Right forelimb (tissue), 1 donor: ENCODE results near the gene DDX51.
A peak's percentile ranks its signal among the peaks of the same experiment; 100 is the strongest.
"Not testable (repeated sequence)": the region's sequence is repeated elsewhere in the genome, so short reads cannot be mapped to it uniquely, and the experiment has no call there.

ENCODE experiments used
- DNase-seq: peaks from one replicate; pipeline ENCODE4 v3.0.0-alpha.2; 2018

DDX51 gene

DNA sequence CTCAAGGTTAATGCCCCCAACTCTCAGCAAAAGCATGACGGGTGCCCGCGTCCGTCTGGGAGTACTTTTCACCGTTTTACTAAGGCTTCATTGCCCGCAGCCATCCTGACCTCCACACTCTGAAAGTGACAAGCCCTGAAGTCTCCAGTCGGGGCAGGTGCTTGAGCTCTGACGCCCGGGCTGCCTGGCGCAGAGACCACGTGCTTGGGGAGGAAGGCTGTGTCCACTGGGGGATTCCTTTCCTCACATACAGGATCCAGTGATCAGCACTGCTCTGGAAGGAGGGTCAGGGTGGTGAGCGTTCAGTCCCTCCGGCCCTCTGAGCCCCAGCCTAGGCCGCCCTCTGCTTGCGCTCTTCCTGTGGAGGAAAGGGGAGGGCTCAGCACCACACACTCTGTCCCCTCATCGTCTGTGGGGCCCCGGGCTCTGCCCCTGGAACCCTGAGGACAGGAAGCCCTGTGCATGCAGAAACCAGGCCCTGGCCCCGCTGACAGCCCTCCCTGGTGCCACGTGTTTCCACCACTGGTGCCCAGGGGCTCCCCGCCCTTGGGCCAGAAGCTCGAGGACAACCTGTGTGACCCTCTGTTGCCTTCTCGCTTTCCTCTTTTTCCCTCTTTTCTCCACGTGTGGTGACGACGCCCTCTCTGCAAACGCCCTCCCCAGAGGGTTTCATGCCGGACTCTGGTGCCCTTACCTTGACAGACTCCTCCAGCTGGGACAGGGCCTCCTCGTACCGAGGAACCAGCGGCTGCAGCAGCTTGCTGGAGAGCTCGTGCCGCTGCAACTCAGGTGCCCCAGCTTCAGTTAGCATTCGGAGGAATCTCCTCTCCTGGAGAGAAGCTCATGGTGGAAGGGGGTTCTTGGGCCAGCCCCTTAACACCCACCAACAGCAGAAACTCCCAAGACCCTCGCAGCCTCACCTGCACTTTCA lies 4.9 kb downstream of the DDX51 start:
- DNase-seq, result no peak

DNA sequence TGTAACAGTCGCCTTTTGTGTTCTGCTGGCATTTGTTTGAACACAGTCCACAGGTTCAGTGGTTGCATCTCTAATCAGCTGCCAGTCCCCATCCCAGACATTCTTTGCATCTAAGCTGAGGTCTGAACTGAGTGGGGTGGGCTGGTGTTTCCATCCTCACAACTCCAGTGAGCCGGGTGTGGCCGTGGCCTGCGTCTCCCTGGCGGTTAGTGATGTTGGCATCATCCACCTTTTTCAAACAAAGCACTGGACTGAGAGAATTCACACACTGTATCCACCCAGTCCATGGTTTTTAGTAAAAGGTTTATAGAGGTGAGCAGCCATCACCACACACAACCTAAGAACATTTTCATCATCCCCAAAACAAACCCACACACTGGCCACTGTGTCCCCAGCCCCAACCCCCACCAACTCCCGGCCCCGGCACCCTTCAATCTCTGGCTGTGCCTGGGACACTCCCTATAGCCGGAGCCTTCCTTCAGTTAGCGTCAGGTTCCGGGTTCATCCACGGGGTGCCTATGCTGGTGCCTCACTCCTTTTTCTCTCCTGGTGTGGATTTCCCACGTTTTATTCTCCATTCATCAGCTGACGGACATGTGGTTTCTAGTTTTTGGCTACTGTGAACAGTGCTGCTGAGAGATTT lies 6.5 kb downstream of the DDX51 start:
- DNase-seq, result no peak

DNA sequence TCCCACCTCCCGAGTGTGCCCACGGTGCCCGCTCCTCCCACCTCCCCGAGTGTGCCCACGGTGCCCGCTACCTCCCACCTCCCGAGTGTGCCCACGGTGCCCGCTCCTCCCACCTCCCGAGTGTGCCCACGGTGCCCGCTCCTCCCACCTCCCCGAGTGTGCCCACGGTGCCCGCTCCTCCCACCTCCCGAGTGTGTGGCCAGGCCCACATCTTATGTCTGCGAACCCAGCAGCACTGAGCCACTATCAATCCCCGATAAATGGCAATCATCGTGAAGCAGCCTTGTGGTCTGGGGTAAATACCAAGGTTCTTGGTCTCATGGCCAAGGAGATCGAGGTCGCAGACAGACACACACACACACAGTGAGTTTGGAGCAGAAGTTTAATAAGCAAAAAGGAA lies 7.9 kb downstream of the DDX51 start:
- not testable (repeated sequence) for DNase-seq

GRCh38 chr12:132134653-132135183 lies 9.4 kb downstream of the DDX51 start:
- not testable (repeated sequence) for DNase-seq

- no peak for DNase-seq
Measured at GRCh38 chr12:132133952-132134652, 10.0 kb downstream of the DDX51 start.

DNA sequence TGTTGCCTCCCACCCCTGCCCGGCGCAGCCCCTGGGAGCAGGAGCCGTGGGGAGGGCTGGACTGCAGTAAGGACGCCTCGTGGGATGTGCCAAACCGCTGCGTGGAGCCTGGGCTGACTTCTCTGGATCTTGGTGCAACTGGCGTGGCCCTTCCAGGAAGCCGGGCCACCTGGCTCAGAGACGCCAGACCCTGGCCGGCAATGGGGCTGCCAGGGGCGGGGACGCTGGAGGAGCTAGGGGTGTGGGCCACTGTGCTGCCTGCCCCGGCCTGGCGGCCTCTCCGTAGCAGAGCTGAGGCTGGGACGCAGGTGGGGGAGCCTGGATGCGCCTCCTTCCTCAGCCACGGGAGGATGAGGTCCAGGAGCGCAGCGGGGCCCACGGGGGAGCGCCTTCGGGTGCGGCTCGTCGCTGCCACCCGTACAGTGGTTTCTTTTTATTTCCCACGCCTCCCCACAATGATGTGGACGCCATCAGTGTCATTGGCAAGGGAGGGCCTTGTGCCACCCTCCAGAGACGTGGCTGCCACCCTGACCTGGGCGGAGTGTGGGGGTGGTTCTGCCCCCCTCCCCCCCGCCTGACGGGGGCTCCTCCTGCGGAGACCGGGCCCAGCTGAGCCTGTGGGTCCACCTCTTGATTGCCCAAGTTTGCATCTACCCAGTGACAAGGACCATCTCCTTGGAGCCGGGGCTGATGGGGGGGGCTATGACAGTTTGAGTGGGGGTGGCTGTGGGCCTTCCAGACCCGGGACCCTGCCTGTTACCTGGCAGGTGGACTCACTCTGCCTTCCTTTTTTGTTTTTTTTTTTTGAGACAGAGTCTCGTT lies 11.3 kb downstream of the DDX51 start:
- DNase-seq, result no peak

DNA sequence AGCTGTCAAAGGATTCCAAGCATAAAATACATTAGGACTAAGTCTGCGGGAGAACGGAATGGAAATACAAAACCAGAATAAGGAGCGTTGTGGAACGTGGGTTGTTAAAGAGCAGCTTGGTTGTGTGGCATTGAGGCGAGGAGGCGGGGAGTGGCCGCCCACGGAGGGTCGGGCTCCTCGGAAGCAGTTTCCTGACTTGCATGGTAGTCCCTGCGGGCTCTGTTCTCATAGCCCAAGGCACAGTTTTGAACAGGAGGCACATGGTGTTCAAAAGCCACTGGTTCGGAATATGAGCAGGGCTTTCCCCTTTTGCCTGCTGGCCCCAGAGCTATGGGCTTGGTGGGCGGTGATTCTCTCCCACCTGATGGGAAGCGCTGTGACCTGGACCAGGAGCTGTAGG lies 12.2 kb downstream of the DDX51 start:
- DNase-seq, result peak; percentile 35

DNA sequence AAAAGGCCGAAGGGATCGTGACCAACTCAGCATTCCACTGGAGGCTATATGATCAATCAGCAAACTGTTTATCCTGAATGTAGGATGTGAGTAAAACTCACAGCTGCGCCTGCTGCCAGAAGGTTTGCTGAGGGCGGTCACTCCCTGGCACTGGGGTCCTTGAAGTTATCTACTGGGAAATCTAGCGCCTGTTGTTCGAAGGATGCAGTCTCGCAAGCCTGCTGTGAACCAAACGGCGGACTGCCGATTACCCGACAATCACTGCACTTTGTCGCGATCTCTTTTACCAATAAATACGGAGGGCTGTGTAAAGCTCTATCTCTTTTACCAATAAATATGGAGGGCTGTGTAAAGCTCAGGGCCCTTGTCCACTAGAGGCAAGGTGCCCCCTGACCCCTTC lies 12.9 kb downstream of the DDX51 start:
- DNase-seq, result no peak

DNA sequence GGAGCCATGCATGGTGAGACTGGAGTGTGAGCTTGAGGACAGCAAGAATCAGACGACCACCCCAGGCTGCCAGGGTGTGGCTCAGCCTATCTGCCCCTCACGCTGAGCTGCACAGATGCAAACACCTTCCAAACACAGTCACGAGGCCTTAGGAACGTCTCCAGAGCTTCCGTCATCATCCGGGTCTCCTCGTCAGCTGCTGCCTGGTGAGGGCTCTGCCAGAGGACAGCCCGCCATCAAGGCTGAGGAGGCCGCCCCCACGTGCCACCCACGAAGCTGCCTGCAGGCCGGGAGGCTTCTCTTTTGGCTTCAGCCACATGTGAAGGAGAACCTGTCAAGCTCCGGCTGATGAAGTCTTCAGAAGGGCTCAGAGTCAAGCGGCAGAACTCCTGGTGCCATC lies 13.4 kb downstream of the DDX51 start:
- no peak for DNase-seq

GRCh38 chr12:132129007-132129406 lies 15.1 kb downstream of the DDX51 start:
- no peak for DNase-seq

- no peak for DNase-seq
Measured at GRCh38 chr12:132127041-132127440, 17.1 kb downstream of the DDX51 start.

DNA sequence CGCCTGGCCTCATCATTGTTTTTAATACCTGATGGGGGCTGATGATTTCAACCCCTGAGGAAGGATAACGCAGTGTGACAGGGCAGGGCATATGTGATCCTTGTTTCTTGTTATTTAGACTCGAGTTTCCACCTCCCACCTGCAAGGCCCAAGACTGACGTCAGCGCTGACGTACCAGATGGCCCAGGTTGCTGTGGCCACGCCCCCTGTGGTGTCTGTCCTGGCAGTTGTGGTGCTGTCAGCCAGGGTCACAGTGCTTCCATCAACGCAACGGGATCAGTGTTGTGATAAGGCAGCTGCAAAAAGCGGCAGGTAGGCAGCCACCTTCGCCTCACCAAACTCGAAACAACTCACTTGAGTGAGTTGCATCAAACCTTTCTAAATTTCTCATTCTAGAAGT lies 18.4 kb downstream of the DDX51 start:
- DNase-seq, result no peak

- no peak for DNase-seq
Measured at GRCh38 chr12:132124766-132125425, 19.2 kb downstream of the DDX51 start.

DNA sequence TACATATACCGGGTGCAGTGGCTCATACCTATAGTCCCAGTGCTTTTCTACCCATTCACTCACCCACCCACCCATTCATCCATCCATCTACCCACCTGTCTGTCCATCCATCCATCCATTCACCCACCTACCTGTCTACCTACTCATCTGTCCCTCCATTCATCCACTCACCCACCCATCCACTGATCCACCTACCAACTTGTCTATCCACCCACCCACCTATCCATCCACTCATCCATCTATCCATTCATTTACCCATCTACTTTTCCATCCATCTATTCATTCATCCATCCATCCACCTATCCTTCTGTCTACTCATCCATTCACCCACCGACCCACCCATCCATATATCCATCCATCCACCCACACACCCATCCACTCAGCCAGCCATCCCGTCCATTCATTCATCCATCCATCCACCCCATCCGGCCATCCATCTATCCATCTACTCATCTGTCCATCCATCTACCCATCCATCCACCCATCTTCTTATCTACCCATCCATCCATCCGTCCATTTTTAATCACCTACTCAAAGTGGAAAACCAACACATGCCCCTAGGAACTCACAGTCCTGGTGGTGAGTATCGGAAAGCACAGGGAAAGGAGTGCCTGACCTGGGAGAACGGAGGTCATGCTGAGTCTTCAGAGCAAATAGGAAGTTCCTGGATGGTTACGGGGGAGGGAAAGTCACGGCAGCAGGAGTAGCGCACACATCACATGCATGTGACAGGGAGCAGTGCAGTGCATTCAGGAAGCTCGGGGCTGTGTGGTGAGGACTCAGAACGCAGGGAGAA lies 20.0 kb downstream of the DDX51 start:
- DNase-seq, result no peak

DNA sequence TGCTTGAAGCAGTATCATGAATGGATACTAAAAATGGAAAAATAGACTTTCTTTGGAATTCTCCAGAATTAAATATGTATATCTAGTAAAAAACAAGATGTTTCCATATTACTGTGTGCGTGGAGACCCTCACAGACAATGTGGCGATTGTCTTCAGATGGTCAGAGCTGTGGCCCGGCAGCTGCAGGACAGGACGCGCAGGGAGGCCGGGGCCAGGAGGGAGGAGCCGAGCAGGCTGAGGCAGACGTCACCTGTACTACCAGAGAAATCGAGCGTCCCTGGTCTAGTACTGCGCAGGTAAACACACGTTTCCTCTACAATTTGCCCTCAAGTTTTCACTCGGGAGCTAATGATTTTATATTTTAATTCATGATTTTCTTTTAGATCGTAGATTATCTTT lies 22.8 kb downstream of the DDX51 start:
- DNase-seq, result no peak

GRCh38 chr12:132118876-132119275 lies 25.2 kb downstream of the DDX51 start:
- no peak for DNase-seq

DNA sequence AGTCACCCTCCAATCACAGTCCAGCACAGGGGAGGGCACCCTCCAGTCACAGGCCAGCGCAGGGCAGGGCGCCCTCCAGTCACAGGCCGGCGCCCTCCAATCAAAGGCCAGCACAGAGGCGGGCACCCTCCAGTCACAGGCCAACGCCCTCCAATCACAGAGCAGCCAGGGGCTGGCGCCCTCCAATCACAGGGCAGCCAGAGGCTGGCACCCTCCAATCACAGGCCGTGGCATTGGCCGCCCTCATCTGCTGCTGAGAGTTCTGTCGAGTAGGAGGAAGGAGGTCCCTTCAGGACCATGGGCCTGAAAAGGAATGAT lies 26.6 kb downstream of the DDX51 start:
- no peak for DNase-seq

DNA sequence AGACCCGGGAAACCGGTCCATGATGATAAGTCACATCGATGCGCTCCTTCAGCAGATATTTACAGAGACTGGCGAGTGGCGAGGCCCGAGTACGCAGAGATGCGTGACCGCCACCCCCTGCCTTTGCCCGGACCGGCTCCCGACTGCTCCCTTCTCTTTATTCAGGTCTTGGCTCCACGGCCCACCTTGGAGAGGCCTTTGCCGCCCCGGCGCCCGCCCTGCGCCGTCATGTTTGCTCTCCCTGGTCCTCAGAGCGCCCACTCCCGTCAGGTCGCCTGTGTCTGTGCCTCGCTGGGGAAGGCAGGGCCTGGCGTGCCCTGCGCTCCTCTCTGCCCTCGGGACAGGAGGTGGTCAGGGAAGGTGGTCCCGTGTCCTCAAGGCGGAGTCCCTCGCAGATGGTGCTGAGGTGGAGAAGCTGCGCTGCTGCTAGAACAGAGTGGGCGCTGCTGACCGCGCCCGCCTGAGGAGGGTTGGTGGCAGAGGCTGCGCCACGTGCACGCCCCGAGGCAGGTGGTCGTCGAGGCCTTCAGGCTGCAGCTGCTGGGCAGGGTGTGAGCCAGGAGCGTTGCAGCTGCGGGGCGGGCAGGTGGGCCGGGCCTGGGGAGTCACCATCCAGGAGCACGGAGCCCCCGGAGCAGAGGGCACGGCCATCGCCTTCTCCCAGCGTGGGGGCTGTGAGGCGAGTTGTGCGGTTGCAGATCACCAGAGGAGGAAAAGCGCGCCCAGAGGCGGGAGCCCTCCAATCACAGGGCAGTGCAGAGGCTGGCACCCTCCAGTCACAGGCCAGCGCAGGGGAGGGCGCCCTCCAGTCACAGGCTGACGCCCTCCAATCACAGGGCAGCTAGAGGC lies 27.2 kb downstream of the DDX51 start:
- DNase-seq, result no peak

- no peak for DNase-seq
Measured at GRCh38 chr12:132115500-132115899, 28.6 kb downstream of the DDX51 start.

GRCh38 chr12:132114667-132115066 lies 29.5 kb downstream of the DDX51 start:
- no peak for DNase-seq
